Fibroblast of skin of left biceps (primary cell): Measurements from ENCODE around the gene MOCS1.

Source experiments
- DNase-seq, 2 experiments: peaks; one replicate each; pipeline ENCODE4 v3.0.0-alpha.2; 2013; ENCODE audit warnings: low read depth in 2 of 2

Gene MOCS1

DNA sequence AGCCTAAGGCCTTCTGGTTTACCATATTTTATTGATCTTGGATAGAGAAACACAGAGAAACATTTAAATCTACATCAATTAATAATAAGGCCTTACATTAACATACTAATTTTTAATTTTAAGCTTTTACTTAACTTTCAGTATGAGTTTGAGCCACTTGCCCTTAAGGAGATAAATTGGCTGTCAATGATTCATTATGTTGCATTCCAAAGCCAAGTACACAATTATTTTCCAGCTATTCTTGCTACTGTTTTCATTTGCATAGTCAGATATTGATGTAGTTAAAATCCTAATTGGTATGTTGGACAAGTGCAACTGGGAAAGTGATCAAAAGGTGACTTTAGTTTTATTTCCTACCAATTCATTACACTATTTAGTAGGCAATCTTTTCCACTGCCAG is 58.2 kb downstream of the MOCS1 start:
- no peak for DNase-seq

DNA sequence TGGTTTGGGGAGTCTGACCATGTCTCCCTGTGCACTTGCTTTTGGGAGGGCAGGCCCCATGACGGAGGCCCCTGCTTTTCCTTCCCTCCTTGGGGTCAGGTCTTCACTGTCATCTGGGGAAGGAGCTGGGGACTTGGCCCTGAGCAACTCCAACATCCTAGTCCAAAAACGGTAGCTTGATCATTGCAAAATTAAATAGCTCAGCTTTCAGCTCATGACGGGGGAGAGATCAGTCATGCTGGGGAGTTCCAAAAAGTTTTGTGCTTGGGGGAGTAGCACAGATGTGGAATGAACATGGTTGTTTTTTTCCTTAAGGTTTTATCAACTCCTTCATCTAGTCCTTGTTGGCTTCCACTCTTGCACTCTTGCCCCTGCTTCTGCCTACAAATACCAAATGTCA is 60.8 kb downstream of the MOCS1 start:
- no peak for DNase-seq

DNA sequence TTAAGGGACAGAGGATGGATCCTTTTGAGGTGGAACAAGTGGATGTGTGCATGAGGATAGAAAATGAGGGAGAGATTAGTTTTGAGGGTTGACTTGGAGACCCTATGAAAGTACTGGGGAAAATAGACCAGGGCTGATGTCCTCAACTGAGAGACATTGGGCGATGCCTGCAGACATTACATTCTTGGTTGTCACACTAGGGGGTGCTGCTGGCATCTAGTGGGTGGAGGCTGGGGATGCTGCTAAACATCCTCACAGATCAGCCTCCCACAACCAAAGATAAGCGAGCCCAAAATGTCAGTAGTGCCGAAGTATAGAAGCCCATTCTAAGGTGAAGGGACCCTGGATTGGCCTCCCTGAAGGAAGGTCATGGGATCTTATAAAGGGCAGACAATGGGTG is 63.3 kb downstream of the MOCS1 start:
- no peak for DNase-seq

DNA sequence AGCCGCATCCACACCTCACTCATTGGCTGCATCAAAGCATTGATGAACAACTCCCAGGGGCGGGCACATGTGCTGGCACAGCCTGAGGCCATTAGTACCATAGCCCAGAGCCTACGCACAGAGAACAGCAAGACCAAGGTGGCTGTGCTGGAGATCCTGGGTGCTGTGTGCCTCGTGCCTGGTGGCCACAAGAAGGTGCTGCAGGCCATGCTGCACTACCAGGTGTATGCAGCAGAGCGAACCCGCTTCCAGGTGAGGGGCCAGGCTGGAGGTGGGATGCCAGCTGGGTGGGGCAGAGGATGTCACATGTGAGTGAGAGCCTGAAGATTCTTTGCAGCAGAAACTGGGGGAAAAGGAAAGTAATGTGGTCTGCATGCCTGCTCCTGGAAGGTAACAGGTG is 66.7 kb downstream of the MOCS1 start:
- no peak for DNase-seq

DNA sequence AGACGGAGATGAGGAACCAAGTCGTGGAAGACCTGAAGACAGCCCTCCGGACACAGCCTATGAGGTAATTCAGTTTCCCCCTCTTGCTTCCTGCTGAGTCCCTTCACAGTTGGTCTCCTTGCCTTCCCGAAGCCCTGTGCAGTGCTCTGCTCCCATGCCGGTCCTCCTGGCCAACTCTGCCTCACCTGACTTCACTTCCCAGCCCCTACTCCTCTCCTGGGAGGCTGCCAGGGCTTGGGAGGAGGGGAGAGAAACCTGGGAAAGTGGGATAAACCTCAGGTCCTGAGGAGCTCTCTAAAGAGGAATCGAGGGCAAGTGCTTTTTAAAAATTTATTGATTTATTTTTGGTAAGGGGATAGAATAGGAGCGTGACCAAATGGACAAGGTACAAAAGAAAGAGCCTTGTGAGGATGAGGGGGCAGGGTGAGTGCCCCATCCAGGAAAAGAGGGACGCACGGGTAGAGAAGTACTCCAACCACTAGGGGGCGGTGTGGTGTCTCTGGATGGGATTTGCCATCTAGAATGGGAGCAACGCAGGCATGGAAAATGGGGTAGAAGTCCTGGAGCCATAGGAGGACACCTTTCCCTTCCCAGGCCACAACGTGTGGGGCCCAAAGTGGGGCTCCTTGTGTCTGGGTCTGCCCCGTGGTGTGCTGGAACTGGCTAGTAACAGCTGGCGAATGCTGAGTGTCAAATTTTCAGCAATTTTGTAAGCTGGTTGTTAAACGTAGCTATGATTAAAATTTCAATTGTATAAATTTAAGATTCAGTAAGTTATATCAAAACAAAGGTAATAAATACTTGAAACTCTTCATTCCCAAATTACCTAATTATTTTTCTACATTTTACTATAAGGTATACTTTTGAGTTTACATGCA is 69.0 kb downstream of the MOCS1 start:
- no peak for DNase-seq

DNA sequence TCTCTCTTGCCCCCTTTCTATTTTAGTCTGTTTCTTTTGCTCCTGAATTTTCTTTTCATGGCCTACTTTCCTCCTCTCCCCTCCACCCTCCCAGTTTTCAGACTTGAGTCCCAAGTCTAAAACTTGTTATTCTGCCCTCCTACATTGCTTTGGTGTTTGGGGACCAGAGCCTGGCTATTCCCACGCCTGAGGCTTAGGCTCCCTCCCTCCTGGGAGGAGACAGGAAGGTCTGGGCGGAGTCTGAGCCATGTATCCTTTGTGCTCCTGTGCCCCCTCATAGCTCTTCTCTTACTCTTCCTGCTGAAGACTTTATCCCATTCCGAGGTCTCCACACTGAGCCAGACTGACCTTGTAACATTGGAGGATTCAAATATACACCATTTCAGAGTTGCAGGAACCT is 72.6 kb downstream of the MOCS1 start:
- DNase-seq: no peak

DNA sequence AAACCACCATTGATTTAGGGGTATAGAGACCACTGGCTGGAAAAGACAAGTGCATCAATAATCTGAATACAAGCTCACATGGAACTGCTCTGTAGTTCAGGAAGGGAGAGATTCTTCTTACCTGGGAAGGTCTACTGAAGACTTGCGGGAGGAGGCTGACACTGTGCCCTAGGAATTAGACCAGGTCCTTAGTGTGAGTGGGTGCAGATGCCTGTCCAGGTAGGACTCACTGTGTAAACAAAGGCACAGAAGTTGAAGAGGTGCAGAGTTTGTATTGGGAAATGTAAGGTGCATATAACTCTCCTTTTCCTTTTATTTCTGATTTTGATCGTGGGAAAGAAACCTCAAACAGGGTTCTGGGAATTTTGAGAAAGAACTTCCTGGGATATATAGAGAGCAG is 75.2 kb downstream of the MOCS1 start:
- DNase-seq: no peak

DNA sequence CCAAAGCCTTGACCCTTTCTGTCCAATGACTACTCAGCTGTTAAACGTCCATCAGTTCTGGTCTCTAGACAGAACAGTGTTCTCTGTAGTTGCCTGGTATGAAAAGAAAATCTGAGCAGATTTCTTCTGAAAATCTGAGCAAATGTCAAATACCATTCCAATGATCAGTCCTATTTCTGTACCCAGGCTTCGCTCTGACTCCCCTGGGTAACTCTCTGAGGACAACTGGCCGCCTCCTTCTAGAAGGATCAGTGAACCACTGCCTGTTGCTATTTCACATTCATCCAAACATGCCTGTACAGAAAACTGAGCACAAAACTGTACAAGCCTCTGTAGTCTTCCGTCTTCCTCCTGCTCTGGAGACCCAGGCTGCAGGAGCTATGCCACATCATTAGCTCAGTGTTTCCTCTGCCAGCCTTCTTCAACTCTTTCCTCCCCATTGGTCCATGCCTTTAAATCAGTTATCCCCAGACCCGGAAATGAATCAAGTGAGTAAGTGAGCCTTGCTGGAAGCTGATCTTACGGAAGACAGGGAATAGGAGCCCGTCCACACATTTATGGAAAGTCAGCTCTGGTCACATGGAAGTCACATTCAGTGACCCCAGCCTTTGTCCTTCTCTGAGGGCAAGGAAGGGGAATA is 78.8 kb downstream of the MOCS1 start:
- DNase-seq: no peak
